Stimulated activated CD8-positive, alpha-beta memory T cell treated with anti-CD3 and anti-CD28 coated beads, Interleukin-4, amount 100 ng/mL, for 48 hours (primary cell): ENCODE measurements around the gene NPY.

Experiments
- DNase-seq: peaks from one replicate; pipeline ENCODE4 v3.0.0-alpha.2; 2020

NPY gene

GRCh38 chr7:24316340-24316739, 32.4 kb downstream of the NPY start:
- DNase-seq = no peak

GRCh38 chr7:24318326-24318725, 34.3 kb downstream of the NPY start:
- DNase-seq = no peak

DNA sequence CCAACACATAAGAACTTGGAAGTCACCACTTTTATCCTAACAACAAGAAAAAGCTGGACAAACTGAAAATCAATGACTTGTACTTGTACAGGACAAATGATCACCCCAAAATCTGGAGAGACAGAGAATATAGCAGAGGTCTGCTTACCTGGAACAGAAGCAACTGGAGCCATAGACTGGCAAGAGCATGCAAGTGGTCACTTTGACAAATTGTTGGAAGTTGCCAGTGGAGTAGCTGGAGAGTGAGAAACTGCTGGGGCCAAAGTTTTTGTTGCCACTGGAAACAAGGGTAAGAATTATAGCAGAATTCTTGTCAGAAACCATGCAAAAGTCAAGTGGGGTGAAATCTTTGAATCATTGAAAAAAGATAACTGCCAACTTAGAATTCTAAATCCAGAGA, 35.2 kb downstream of the NPY start:
- no peak for DNase-seq

GRCh38 chr7:24323961-24324480, 40.0 kb downstream of the NPY start:
- DNase-seq = no peak

DNA sequence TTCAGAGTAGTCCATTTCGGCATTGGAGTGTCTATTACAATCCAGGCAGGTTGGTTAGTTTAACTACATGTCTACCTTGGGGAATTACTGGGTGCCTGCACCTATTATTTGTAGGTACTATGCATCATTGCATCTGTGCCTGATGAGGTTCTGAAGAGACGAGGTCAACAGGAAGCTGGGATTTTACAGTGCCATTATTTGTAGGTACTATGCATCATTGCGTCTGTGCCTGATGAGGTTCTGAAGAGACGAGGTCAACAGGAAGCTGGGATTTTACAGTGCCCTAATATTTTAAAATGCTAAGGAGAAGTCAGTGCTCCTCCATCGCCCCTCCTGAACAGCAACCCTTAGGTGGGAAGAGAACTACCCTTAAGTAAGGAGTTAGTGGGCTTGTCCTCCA, 41.7 kb downstream of the NPY start:
- DNase-seq = no peak

GRCh38 chr7:24328050-24328449, 44.1 kb downstream of the NPY start:
- DNase-seq = no peak

GRCh38 chr7:24328894-24329293, 44.9 kb downstream of the NPY start:
- no peak for DNase-seq

- no peak for DNase-seq
Observed at GRCh38 chr7:24334012-24334411, 50.0 kb downstream of the NPY start.

DNA sequence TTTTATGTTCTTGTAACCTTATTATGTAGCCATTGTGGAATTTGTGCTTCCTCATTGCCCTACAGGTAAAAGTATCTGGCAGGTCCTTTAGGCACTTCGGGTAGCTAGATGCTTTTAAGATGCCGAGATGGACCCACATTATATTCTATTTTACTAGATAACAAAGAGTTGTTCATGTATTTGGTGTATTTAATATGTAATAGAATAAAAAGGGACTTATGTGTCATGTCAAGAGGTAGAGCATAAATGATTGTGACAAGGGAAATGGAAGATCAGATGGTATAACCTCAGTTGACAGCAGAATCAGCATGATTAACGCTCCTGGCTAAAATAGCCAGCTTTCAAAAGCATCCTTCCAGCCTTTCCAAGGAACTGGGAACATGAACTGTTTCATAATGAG, 50.6 kb downstream of the NPY start:
- DNase-seq = no peak

DNA sequence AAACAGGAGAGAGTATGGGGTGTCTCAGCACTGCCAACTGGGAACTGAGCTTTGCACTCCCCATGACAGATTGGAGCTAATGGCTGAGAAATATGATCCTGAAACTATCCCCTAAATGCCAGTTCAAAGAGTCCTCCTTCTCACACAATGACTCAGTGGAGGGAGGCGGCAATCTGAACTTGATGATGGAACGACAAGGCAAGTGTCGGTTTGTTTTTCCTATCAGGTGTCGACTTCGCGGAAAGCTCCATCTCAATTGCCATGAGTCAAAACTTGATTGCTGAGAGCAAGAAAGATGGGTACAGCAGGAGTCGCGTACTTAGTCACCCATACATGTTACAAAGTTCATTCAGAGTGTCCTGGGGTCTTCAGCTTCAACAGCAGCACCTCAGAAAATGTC, 52.5 kb downstream of the NPY start:
- peak; percentile 36 for DNase-seq

- DNase-seq = no peak
Observed at GRCh38 chr7:24337180-24337579, 53.2 kb downstream of the NPY start.

DNA sequence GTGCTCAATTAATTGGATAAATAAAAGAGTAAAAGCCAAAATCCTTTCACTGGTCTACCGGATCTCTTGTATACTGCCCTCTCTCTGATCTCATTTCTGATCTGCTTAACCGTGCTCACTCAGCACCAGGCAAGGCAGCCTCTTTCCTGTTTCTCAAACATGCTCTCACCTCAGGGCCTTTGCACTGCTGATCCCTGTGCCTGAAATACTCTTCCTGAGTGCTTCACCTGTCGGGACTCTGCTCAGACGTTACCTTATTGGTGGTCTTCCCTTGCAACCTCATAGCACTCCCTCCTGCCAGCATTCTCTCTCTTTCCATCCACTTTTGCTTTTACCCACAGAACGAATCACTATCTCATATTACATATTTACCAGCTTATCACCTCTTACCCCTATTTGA, 55.6 kb downstream of the NPY start:
- DNase-seq = no peak

- DNase-seq = no peak
Observed at GRCh38 chr7:24340727-24341126, 56.7 kb downstream of the NPY start.
